Retinal pigment epithelial cell (primary cell): ENCODE data around the gene METTL4.

Source experiments
- DNase-seq: peaks from one replicate; pipeline ENCODE4 v3.0.0-alpha.2; 2010; ENCODE audit warnings: low read depth
- H3K4me3 ChIP-seq: 2 replicates; pipeline ENCODE4 v1.5.1; 2011; ENCODE audit warnings: mild to moderate bottlenecking, low read length, control low read depth, moderate library complexity
- CTCF ChIP-seq: conservative IDR thresholded peaks from 2 replicates; pipeline ENCODE4 v1.5.1; 2011; ENCODE audit warnings: low read depth, low read length, control low read depth, inconsistent platforms

METTL4 gene

GRCh38 chr18:2573408-2573807, 2.1 kb upstream of the METTL4 start:
- no peak for TF ChIP-seq CTCF
- H3K4me3 ChIP-seq = peak overlapping the region; percentile 96

GRCh38 chr18:2572892-2573291, 1.6 kb upstream of the METTL4 start:
- peak overlapping the region; percentile 96 for H3K4me3 ChIP-seq
- TF ChIP-seq CTCF = no peak
- no peak for DNase-seq

More at GRCh38 chr18:2573408-2573807, 2.1 kb upstream of the METTL4 start:
- no peak for DNase-seq

GRCh38 chr18:2572171-2572569, 865 bp upstream of the METTL4 start:
- H3K4me3 ChIP-seq = peak overlapping the region; percentile 96
- no peak for TF ChIP-seq CTCF
- DNase-seq = no peak

GRCh38 chr18:2570772-2571199, 519 bp downstream of the METTL4 start:
- DNase-seq = peak; percentile 39
- H3K4me3 ChIP-seq = peak overlapping the region; percentile 96
- peak; percentile 8 for TF ChIP-seq CTCF

- H3K4me3 ChIP-seq = peak overlapping the region; percentile 96
- no peak for DNase-seq
- TF ChIP-seq CTCF = no peak
Measured at GRCh38 chr18:2569338-2570207, 1.7 kb downstream of the METTL4 start.

GRCh38 chr18:2568605-2569004, 2.7 kb downstream of the METTL4 start:
- no peak for TF ChIP-seq CTCF
- DNase-seq = no peak
- no peak overlapping the region for H3K4me3 ChIP-seq

- TF ChIP-seq CTCF = no peak
- no peak for DNase-seq
- H3K4me3 ChIP-seq = no peak overlapping the region
Measured at GRCh38 chr18:2568129-2568528, 3.2 kb downstream of the METTL4 start.
